ENCODE data around the gene KCNIP1. TPM values are rescaled to one million over a fixed set of nuclear protein-coding genes. Genes with fewer than 3 reads are reported as not detected.

The KCNIP1 gene
- polyA plus RNA-seq, 2 donors = 0.04 TPM; not detected in 1

DNA sequence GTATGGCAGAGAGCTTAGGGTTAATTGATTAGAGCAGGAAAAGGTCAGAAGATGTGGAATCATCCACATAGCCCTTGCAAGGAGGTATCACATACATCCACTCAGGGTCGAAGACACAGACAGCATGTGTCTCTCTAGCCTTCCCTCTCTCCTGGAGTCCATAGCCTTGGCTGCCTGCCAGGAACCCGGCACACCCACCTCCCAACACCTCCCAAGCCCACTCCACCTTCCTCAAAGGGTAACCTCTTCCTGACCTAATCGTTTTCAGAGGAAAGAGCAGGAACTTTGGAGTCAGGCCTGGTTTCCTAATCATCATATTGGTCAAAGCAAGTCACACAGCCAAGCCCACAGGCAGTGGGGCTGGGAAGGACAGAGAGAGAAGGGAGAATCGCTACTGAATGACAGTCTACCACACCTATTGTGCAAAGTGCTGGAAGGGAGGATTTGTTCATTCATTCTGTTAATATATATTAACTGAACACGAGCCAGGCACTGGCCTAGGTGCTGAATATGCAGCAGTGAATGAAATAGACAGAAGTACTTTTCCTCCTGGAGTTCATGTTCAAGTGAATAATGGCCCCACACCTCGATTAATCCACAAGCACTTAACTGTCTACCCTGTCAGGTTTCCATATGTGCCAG is 107.8 kb downstream of the KCNIP1 start:
- H3K4me3 ChIP-seq (ENCODE audit: low read depth in 1 of 2, low read length in 2 of 2) = no peak overlapping the region
- H3K36me3 ChIP-seq (ENCODE audit: control insufficient read depth in 2 of 2, insufficient read depth in 2 of 2, low read length in 1 of 2) = no peaks in the 10 kb centered on the region
- whole genome bisulfite sequencing, 2 donors = 22 to 30% methylated on average over 6 of the region's 6 CpGs

DNA sequence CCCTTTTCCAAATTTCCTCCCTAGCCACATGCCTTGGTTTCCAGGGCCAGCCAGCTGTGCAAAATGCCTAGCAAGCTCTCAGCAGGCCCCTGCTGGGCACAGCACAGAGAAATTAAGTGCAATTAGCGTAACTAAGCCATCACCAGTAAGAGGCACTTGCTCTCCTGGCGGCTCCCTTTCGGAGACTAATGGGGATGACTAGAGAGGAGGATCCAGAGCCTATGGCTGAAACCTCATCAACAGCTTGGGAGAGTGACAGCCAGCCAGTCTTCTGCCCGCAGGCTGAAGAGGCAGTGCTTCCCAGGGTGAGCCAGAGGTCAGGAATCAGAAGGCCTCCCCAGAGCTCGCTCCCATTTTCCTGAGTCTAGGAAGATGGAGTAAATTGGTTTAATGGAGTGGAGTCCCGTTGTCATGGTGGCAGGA is 108.4 kb downstream of the KCNIP1 start:
- 82 to 89% methylated on average over 6 of the region's 6 CpGs for WGBS, 2 donors
- Histone ChIP-seq H3K4me3 (ENCODE audit: low read depth in 1 of 2, low read length in 2 of 2) (no peak overlapping the region), H3K9me3 (ENCODE audit: control insufficient read depth in 2 of 2, insufficient read depth in 1 of 2, low read depth in 1 of 2, low read length in 1 of 2) (no peaks in the 10 kb centered on the region), H3K36me3 (ENCODE audit: control insufficient read depth in 2 of 2, insufficient read depth in 2 of 2, low read length in 1 of 2) (no peaks in the 10 kb centered on the region), H3K27ac (ENCODE audit: low read depth in 2 of 2, low read length in 1 of 2) (no peak overlapping the region), H3K4me1 (ENCODE audit: control insufficient read depth in 2 of 2, insufficient read depth in 2 of 2, low read length in 1 of 2) (peaks cover 8 to 10% of the 10 kb centered on the region in 2 donors), H3K27me3 (ENCODE audit: control insufficient read depth in 1 of 2, insufficient read depth in 2 of 2, low read length in 2 of 2) (no peaks in the 10 kb centered on the region)

More for the DNA sequence above, 107.8 kb downstream of the KCNIP1 start:
- H3K4me1 ChIP-seq (ENCODE audit: control insufficient read depth in 2 of 2, insufficient read depth in 2 of 2, low read length in 1 of 2) = peaks cover 8 to 10% of the 10 kb centered on the region in 2 donors
- no peaks in the 10 kb centered on the region for H3K9me3 ChIP-seq (ENCODE audit: control insufficient read depth in 2 of 2, insufficient read depth in 1 of 2, low read depth in 1 of 2, low read length in 1 of 2)
- no peak overlapping the region for H3K27ac ChIP-seq (ENCODE audit: low read depth in 2 of 2, low read length in 1 of 2)
- H3K27me3 ChIP-seq (ENCODE audit: control insufficient read depth in 1 of 2, insufficient read depth in 2 of 2, low read length in 2 of 2) = no peaks in the 10 kb centered on the region

DNA sequence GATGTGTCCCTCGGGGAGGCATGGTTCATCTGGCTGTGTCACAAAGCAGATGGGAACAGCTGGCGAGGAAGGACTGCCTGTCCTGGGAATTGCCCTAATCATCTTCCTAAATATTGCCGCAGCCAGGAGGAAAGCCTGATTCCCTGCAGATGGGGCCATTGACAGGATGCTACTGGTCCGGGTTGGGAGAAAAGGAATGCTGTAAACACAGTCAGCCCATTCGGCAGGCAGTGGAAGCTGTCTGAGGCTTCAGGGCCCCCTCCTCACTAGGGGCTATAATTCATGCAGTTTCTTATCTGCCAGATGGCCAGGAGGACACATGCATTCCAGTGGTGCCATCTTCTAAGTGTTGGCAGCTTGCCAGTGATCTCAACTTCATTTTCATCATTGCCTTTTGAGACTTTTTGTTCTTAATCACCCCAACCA is 110.3 kb downstream of the KCNIP1 start:
- WGBS, 2 donors = 54 to 60% methylated on average over 5 of the region's 5 CpGs
- H3K4me1 ChIP-seq (ENCODE audit: control insufficient read depth in 2 of 2, insufficient read depth in 2 of 2, low read length in 1 of 2) = peaks cover 10% of the 10 kb centered on the region in 2 donors
- H3K9me3 ChIP-seq (ENCODE audit: control insufficient read depth in 2 of 2, insufficient read depth in 1 of 2, low read depth in 1 of 2, low read length in 1 of 2) = no peaks in the 10 kb centered on the region
- no peaks in the 10 kb centered on the region for H3K36me3 ChIP-seq (ENCODE audit: control insufficient read depth in 2 of 2, insufficient read depth in 2 of 2, low read length in 1 of 2)
- no peak overlapping the region for H3K27ac ChIP-seq (ENCODE audit: low read depth in 2 of 2, low read length in 1 of 2)
- H3K4me3 ChIP-seq (ENCODE audit: low read depth in 1 of 2, low read length in 2 of 2) = no peak overlapping the region
- no peaks in the 10 kb centered on the region for H3K27me3 ChIP-seq (ENCODE audit: control insufficient read depth in 1 of 2, insufficient read depth in 2 of 2, low read length in 2 of 2)

DNA sequence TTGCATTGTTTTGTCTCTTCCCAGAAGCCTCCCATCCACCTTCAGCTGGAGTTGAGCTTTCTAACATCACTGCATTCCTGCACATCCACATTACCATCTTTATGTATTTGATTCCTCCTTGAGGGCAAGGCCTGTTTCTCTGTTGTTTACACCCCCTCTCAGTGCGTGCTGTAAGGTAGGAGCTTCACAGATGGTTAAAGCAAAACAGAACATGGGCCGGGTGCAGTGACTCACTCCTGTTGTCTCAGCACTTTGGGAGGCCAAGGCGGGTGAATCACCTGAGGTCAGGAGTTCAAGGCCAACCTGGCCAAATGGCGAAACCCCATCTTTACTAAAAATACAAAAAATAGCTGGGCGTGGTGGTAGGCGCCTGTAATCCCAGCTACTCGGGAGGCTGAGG is 110.9 kb downstream of the KCNIP1 start:
- Histone ChIP-seq H3K27ac (ENCODE audit: low read depth in 2 of 2, low read length in 1 of 2) (peak overlapping the region; percentile 67 to 75), H3K4me1 (ENCODE audit: control insufficient read depth in 2 of 2, insufficient read depth in 2 of 2, low read length in 1 of 2) (peaks cover 10% of the 10 kb centered on the region in 2 donors), H3K27me3 (ENCODE audit: control insufficient read depth in 1 of 2, insufficient read depth in 2 of 2, low read length in 2 of 2) (no peaks in the 10 kb centered on the region), H3K36me3 (ENCODE audit: control insufficient read depth in 2 of 2, insufficient read depth in 2 of 2, low read length in 1 of 2) (no peaks in the 10 kb centered on the region), H3K4me3 (ENCODE audit: low read depth in 1 of 2, low read length in 2 of 2) (no peak overlapping the region), H3K9me3 (ENCODE audit: control insufficient read depth in 2 of 2, insufficient read depth in 1 of 2, low read depth in 1 of 2, low read length in 1 of 2) (no peaks in the 10 kb centered on the region)
- WGBS, 2 donors = 39 to 50% methylated on average over 7 of the region's 7 CpGs

DNA sequence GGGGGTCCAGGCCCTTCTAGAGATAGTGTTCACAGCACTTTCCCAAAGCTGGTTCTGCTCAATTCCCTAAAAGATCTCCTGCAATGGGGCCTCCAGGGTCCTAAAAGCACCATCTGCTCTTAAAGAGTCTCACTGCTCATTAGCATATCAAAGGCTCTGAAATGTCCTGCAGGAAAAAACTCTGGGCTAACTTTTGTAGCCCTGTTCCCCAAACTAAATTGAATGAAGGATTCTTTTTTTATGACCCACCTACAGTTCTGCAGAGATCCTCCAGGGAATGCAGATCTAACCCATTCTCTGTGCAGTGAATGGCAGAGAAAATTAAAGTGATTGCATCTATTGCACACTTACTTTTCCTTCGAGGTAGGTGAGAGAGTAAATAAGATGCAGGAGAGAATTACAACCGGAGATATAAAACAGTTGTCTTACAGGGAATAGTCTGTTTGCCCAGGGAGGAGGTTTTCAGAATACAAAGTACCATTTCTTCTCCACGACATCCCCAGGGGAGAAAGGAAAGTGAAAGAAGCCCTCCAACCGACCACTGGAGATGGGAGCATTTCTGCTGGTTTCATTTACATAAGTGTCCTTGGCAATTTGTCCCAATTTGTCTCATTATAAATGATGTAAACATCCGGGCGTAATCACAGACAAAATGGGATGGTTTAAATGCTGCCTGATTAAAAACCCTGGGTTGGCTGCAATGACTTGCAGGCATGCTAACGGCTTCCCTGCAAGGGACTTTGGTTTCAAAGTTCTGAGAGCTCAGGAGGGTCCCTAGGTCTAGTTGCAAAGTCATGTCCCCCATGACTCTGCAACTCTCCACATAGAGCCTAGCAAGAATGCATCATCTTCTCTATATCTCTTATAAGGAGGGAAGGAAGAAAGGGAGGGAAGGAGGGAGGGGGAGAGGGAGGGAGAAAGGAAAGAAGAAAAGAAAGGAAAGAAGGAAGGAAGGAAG is 114.0 kb downstream of the KCNIP1 start:
- WGBS, 2 donors = 27 to 33% methylated on average over 7 of the region's 7 CpGs
- H3K9me3 ChIP-seq (ENCODE audit: control insufficient read depth in 2 of 2, insufficient read depth in 1 of 2, low read depth in 1 of 2, low read length in 1 of 2) = no peaks in the 10 kb centered on the region
- H3K4me1 ChIP-seq (ENCODE audit: control insufficient read depth in 2 of 2, insufficient read depth in 2 of 2, low read length in 1 of 2) = peaks cover 4 to 5% of the 10 kb centered on the region in 2 donors
- no peak overlapping the region for H3K4me3 ChIP-seq (ENCODE audit: low read depth in 1 of 2, low read length in 2 of 2)
- H3K36me3 ChIP-seq (ENCODE audit: control insufficient read depth in 2 of 2, insufficient read depth in 2 of 2, low read length in 1 of 2) = no peaks in the 10 kb centered on the region
- no peak overlapping the region for H3K27ac ChIP-seq (ENCODE audit: low read depth in 2 of 2, low read length in 1 of 2)
- H3K27me3 ChIP-seq (ENCODE audit: control insufficient read depth in 1 of 2, insufficient read depth in 2 of 2, low read length in 2 of 2) = no peaks in the 10 kb centered on the region

DNA sequence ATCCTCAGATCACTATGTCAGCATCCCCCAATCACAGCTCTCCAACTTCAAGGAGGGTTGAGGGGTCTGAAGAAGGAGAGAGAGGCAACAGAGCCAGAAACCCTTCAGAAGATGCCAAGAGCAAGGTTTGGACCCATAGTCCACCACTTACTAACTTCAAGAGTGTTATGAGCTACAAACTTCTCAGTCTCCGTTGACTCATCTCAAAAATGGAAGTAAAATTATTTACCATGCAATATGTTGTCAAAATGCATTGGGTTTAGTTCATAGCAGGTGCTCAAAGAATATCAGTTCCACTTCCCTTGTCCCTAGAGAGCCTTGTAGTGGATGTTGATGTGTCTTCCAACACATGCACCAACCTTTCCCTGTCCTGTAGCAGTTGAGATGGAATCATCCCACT is 116.0 kb downstream of the KCNIP1 start:
- H3K9me3 ChIP-seq (ENCODE audit: control insufficient read depth in 2 of 2, insufficient read depth in 1 of 2, low read depth in 1 of 2, low read length in 1 of 2) = no peaks in the 10 kb centered on the region
- WGBS, 2 donors = 85 to 94% methylated on average over 1 of the region's 1 CpG
- no peak overlapping the region for H3K27ac ChIP-seq (ENCODE audit: low read depth in 2 of 2, low read length in 1 of 2)
- no peaks in the 10 kb centered on the region for H3K36me3 ChIP-seq (ENCODE audit: control insufficient read depth in 2 of 2, insufficient read depth in 2 of 2, low read length in 1 of 2)
- no peaks in the 10 kb centered on the region for H3K27me3 ChIP-seq (ENCODE audit: control insufficient read depth in 1 of 2, insufficient read depth in 2 of 2, low read length in 2 of 2)
- H3K4me3 ChIP-seq (ENCODE audit: low read depth in 1 of 2, low read length in 2 of 2) = no peak overlapping the region
- H3K4me1 ChIP-seq (ENCODE audit: control insufficient read depth in 2 of 2, insufficient read depth in 2 of 2, low read length in 1 of 2) = peaks cover 0 to 5% of the 10 kb centered on the region in 2 donors

DNA sequence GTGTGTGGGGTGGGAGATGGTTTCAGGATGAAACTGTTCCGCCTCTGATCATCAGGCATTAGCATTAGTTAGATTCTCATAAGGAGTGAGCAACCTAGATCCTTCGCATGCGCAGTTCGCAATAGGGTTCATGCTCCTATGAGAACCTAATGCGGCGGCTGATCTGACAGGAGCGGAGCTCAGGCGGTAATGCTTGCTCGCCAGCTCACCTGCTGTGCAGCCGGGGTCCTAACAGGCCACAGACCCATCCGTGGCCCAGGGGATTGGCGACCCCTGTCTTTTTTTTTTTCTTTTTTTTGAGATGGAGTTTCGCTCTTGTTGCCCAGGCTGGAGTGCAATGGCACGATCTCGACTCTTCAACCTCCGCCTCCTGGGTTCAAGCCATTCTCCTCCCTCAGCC is 119.1 kb downstream of the KCNIP1 start:
- WGBS, 2 donors = 93 to 95% methylated on average over 16 of the region's 16 CpGs
- H3K27ac ChIP-seq (ENCODE audit: low read depth in 2 of 2, low read length in 1 of 2) = no peak overlapping the region
- H3K4me1 ChIP-seq (ENCODE audit: control insufficient read depth in 2 of 2, insufficient read depth in 2 of 2, low read length in 1 of 2) = no peaks in the 10 kb centered on the region
- no peak overlapping the region for H3K4me3 ChIP-seq (ENCODE audit: low read depth in 1 of 2, low read length in 2 of 2)
- H3K9me3 ChIP-seq (ENCODE audit: control insufficient read depth in 2 of 2, insufficient read depth in 1 of 2, low read depth in 1 of 2, low read length in 1 of 2) = no peaks in the 10 kb centered on the region
- H3K36me3 ChIP-seq (ENCODE audit: control insufficient read depth in 2 of 2, insufficient read depth in 2 of 2, low read length in 1 of 2) = no peaks in the 10 kb centered on the region
- no peaks in the 10 kb centered on the region for H3K27me3 ChIP-seq (ENCODE audit: control insufficient read depth in 1 of 2, insufficient read depth in 2 of 2, low read length in 2 of 2)

DNA sequence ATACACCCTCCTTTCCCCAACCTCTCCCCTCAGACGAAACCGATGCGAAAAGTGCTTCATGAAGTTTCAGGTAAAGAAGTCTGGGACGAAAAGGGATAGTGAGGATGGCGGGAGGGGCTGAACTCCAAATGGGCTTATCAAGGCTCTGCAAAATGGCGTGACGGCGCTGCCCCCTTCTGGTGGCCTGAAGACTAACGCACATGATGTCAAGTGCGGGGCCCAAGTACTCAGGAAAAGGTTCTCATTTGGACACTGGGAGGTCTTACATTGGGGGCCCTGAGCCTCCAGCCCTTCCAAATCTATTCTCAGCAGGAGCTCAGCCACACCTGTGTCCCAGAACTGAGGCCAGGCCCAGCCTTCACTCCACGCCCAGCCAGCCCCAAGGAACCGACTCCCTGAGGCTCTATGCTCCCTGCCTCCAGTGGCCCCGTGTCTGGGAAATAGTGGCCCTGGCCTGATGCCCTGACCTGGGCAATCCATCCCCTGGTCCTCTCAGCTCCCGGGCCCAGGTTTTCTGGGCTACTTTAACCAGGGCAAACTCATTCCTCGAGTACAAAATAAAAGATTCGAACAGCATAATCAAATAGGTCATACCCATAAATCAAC is 119.9 kb downstream of the KCNIP1 start:
- no peaks in the 10 kb centered on the region for H3K9me3 ChIP-seq (ENCODE audit: control insufficient read depth in 2 of 2, insufficient read depth in 1 of 2, low read depth in 1 of 2, low read length in 1 of 2)
- H3K36me3 ChIP-seq (ENCODE audit: control insufficient read depth in 2 of 2, insufficient read depth in 2 of 2, low read length in 1 of 2) = no peaks in the 10 kb centered on the region
- no peaks in the 10 kb centered on the region for H3K27me3 ChIP-seq (ENCODE audit: control insufficient read depth in 1 of 2, insufficient read depth in 2 of 2, low read length in 2 of 2)
- no peaks in the 10 kb centered on the region for H3K4me1 ChIP-seq (ENCODE audit: control insufficient read depth in 2 of 2, insufficient read depth in 2 of 2, low read length in 1 of 2)
- WGBS, 2 donors = 52 to 53% methylated on average over 16 of the region's 16 CpGs
- no peak overlapping the region for H3K4me3 ChIP-seq (ENCODE audit: low read depth in 1 of 2, low read length in 2 of 2)
- H3K27ac ChIP-seq (ENCODE audit: low read depth in 2 of 2, low read length in 1 of 2) = no peak overlapping the region

DNA sequence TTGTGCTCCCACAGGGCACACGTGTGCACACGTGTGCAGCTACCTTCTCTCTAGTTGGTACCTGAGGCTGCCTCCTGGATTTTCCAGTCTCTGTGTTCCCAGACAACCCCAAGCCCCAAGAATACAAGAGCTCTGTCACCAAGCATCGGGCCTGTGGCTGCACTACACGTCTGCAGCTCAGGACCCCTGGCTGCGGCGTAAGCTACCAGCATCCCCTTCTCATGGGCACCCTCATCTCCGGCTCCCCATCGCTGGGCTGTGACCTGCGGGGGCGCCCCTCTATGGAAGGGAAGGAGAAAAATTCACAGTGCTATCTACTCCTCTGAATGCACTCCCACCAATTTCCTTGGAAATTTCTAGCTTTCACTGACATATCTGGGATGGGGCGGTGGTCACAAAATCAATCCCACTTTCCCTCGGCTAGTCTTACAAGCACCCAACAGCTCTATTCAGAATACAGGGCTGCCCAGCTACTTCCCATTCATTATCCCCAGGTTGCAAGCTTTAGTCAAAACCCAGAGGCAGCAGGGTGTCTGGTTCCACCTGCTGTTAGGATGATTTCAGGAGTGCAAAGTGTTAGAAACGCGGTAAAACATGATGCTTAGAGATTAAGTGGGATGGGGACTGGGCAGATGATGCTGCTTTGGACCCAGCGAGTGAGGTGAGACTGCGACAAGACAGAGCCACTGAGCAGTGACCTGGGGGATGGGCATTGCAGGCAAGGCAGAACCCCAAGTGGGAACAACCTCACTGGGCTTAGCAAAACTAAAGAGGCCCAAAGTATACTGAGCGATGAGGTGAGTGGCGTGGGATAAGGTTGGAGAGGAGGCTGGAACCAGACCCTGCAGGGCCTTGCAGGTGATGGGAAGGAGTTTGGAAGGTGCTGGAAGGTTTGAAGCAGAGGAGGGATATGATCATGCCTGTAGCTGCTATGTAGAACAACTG is 121.7 kb downstream of the KCNIP1 start:
- WGBS, 2 donors = 74 to 78% methylated on average over 18 of the region's 18 CpGs
- Histone ChIP-seq H3K27ac (ENCODE audit: low read depth in 2 of 2, low read length in 1 of 2) (no peak overlapping the region), H3K36me3 (ENCODE audit: control insufficient read depth in 2 of 2, insufficient read depth in 2 of 2, low read length in 1 of 2) (no peaks in the 10 kb centered on the region), H3K4me1 (ENCODE audit: control insufficient read depth in 2 of 2, insufficient read depth in 2 of 2, low read length in 1 of 2) (no peaks in the 10 kb centered on the region), H3K9me3 (ENCODE audit: control insufficient read depth in 2 of 2, insufficient read depth in 1 of 2, low read depth in 1 of 2, low read length in 1 of 2) (no peaks in the 10 kb centered on the region), H3K4me3 (ENCODE audit: low read depth in 1 of 2, low read length in 2 of 2) (no peak overlapping the region), H3K27me3 (ENCODE audit: control insufficient read depth in 1 of 2, insufficient read depth in 2 of 2, low read length in 2 of 2) (no peaks in the 10 kb centered on the region)
